ENCODE data around the gene VTN.
"Not testable (repeated sequence)": the region's sequence is repeated elsewhere in the genome, so short reads cannot be mapped to it uniquely, and the experiment has no call there.

Gene VTN

GRCh38 chr17:28342313-28342712, 27.8 kb downstream of the VTN start:
- DNase-seq (ENCODE audit: low spot score), result no peak

GRCh38 chr17:28341516-28341915, 28.6 kb downstream of the VTN start:
- no peak for DNase-seq (ENCODE audit: low spot score)

- DNase-seq (ENCODE audit: low spot score), result no peak
These were observed 29.7 kb downstream of the VTN start for GRCh38 chr17:28340374-28340773.

- DNase-seq (ENCODE audit: low spot score), result no peak
These were observed 30.7 kb downstream of the VTN start for GRCh38 chr17:28339431-28339830.

GRCh38 chr17:28338769-28339212, 31.3 kb downstream of the VTN start:
- DNase-seq (ENCODE audit: low spot score), result not testable (repeated sequence)

GRCh38 chr17:28338056-28338768, 31.9 kb downstream of the VTN start:
- DNase-seq (ENCODE audit: low spot score), result no peak

- DNase-seq (ENCODE audit: low spot score), result peak; percentile 65
These were observed 33.9 kb downstream of the VTN start for GRCh38 chr17:28335959-28336871.

GRCh38 chr17:28335201-28335958, 34.7 kb downstream of the VTN start, which contains the start of the genes IFT20 and TNFAIP1:
Gene IFT20, minus strand, starts transcription at chr17:28335472. Its CDS starts 3,487 bp downstream, at chr17:28331985.
Gene TNFAIP1, plus strand, starts transcription at chr17:28335761. Its CDS starts 3,761 bp downstream, at chr17:28339522.
- peak; percentile 100 for DNase-seq (ENCODE audit: low spot score)

GRCh38 chr17:28334666-28335200, 35.4 kb downstream of the VTN start:
- DNase-seq (ENCODE audit: low spot score), result no peak

- no peak for DNase-seq (ENCODE audit: low spot score)
These were observed 35.9 kb downstream of the VTN start for GRCh38 chr17:28334171-28334570.

GRCh38 chr17:28333083-28333746, 36.9 kb downstream of the VTN start:
- no peak for DNase-seq (ENCODE audit: low spot score)

GRCh38 chr17:28331891-28332420, 38.2 kb downstream of the VTN start:
- no peak for DNase-seq (ENCODE audit: low spot score)

GRCh38 chr17:28330671-28331070, 39.4 kb downstream of the VTN start:
- DNase-seq (ENCODE audit: low spot score), result no peak

GRCh38 chr17:28328325-28328724, 41.8 kb downstream of the VTN start:
- no peak for DNase-seq (ENCODE audit: low spot score)

GRCh38 chr17:28327709-28328108, 42.4 kb downstream of the VTN start:
- no peak for DNase-seq (ENCODE audit: low spot score)

- DNase-seq (ENCODE audit: low spot score), result no peak
These were observed 43.0 kb downstream of the VTN start for GRCh38 chr17:28327031-28327607.

GRCh38 chr17:28326114-28326513, 44.0 kb downstream of the VTN start:
- DNase-seq (ENCODE audit: low spot score), result no peak

GRCh38 chr17:28325211-28325610, 44.9 kb downstream of the VTN start:
- no peak for DNase-seq (ENCODE audit: low spot score)

- DNase-seq (ENCODE audit: low spot score), result no peak
These were observed 45.3 kb downstream of the VTN start for GRCh38 chr17:28324781-28325180.

GRCh38 chr17:28324267-28324745, 45.8 kb downstream of the VTN start:
- DNase-seq (ENCODE audit: low spot score), result no peak

Measured in SK-N-DZ (cell line).